Measurements from ENCODE around the gene PLPPR1.

The PLPPR1 gene

GRCh38 chr9:101027733-101028345 lies 688 bp upstream of the PLPPR1 start:
- no peaks in the 10 kb centered on the region for H3K79me2 ChIP-seq (ENCODE audit: low read length)
- peak overlapping the region; percentile 5; the same call in 1 of the 2 replicates for H3K9ac ChIP-seq (ENCODE audit: low read length)
- H3K9me2 ChIP-seq (replicated peaks; ENCODE audit: insufficient read depth, low read length), result no peaks in the 10 kb centered on the region
- no peaks in the 10 kb centered on the region for H4K20me1 ChIP-seq (ENCODE audit: insufficient read depth, low read length)
- no peaks in the 10 kb centered on the region; the same call in 1 of the 2 replicates for H3K27me3 ChIP-seq (replicated peaks; ENCODE audit: insufficient read depth, low read length)
- no peaks in the 10 kb centered on the region for H3K36me3 ChIP-seq (replicated peaks; ENCODE audit: insufficient read depth, low read length)
- no peaks in the 10 kb centered on the region for H3K4me1 ChIP-seq (ENCODE audit: low read length)
- DNase-seq, result no peak
- H3K27ac ChIP-seq (ENCODE audit: low read length), result no peak overlapping the region
- peak overlapping the region; percentile 73 for H3K4me2 ChIP-seq (ENCODE audit: low read depth, low read length)
- H2AFZ ChIP-seq (ENCODE audit: low read length), result peak overlapping the region; percentile 98
- no peaks in the 10 kb centered on the region for H3F3A ChIP-seq (ENCODE audit: insufficient read depth, low read length)
- no peak for TF ChIP-seq EZH2phosphoT487 (IDR thresholded peaks at IDR 0.05; ENCODE audit: low read length)
- no peak for TF ChIP-seq EZH2 (optimal IDR thresholded peaks at IDR 0.05; ENCODE audit: low read depth, low read length)
- TF ChIP-seq CTCF (IDR thresholded peaks at IDR 0.05; ENCODE audit: low read length), result no peak
- H3K9me3 ChIP-seq (replicated peaks; ENCODE audit: insufficient read depth, low read length), result no peaks in the 10 kb centered on the region
- peak overlapping the region; percentile 92 for H3K4me3 ChIP-seq (ENCODE audit: low read length)

GRCh38 chr9:101029315-101030085 lies 973 bp downstream of the PLPPR1 start:
- H3F3A ChIP-seq (ENCODE audit: insufficient read depth, low read length), result no peaks in the 10 kb centered on the region
- peak overlapping the region; percentile 92 for H3K4me3 ChIP-seq (ENCODE audit: low read length)
- H3K27ac ChIP-seq (ENCODE audit: low read length), result no peak overlapping the region
- H3K79me2 ChIP-seq (ENCODE audit: low read length), result no peaks in the 10 kb centered on the region
- H2AFZ ChIP-seq (ENCODE audit: low read length), result peak overlapping the region; percentile 98; the same call in 1 of the 2 replicates
- no peaks in the 10 kb centered on the region for H3K36me3 ChIP-seq (replicated peaks; ENCODE audit: insufficient read depth, low read length)
- peak overlapping the region; percentile 73 for H3K4me2 ChIP-seq (ENCODE audit: low read depth, low read length)
- no peaks in the 10 kb centered on the region for H3K9me2 ChIP-seq (replicated peaks; ENCODE audit: insufficient read depth, low read length)
- DNase-seq, result no peak
- H3K4me1 ChIP-seq (ENCODE audit: low read length), result no peaks in the 10 kb centered on the region
- no peaks in the 10 kb centered on the region for H4K20me1 ChIP-seq (ENCODE audit: insufficient read depth, low read length)
- H3K27me3 ChIP-seq (replicated peaks; ENCODE audit: insufficient read depth, low read length), result no peaks in the 10 kb centered on the region; the same call in 1 of the 2 replicates
- no peak overlapping the region for H3K9ac ChIP-seq (ENCODE audit: low read length)
- H3K9me3 ChIP-seq (replicated peaks; ENCODE audit: insufficient read depth, low read length), result no peaks in the 10 kb centered on the region
- TF ChIP-seq EZH2phosphoT487 (IDR thresholded peaks at IDR 0.05; ENCODE audit: low read length) (no peak), CTCF (IDR thresholded peaks at IDR 0.05; ENCODE audit: low read length) (no peak), EZH2 (optimal IDR thresholded peaks at IDR 0.05; ENCODE audit: low read depth, low read length) (no peak)

GRCh38 chr9:101030086-101030391 lies 1.5 kb downstream of the PLPPR1 start:
- Histone ChIP-seq H3K4me3 (ENCODE audit: low read length) (no peak overlapping the region), H3K27me3 (replicated peaks; ENCODE audit: insufficient read depth, low read length) (no peaks in the 10 kb centered on the region; the same call in 1 of the 2 replicates), H3F3A (ENCODE audit: insufficient read depth, low read length) (no peaks in the 10 kb centered on the region), H3K27ac (ENCODE audit: low read length) (no peak overlapping the region), H3K36me3 (replicated peaks; ENCODE audit: insufficient read depth, low read length) (no peaks in the 10 kb centered on the region), H2AFZ (ENCODE audit: low read length) (no peak overlapping the region), H3K9me3 (replicated peaks; ENCODE audit: insufficient read depth, low read length) (no peaks in the 10 kb centered on the region), H3K9ac (ENCODE audit: low read length) (no peak overlapping the region), H3K4me1 (ENCODE audit: low read length) (no peaks in the 10 kb centered on the region), H3K79me2 (ENCODE audit: low read length) (no peaks in the 10 kb centered on the region), H3K9me2 (replicated peaks; ENCODE audit: insufficient read depth, low read length) (no peaks in the 10 kb centered on the region), H4K20me1 (ENCODE audit: insufficient read depth, low read length) (no peaks in the 10 kb centered on the region), H3K4me2 (ENCODE audit: low read depth, low read length) (no peak overlapping the region)
- no peak for DNase-seq
- no peak for TF ChIP-seq EZH2phosphoT487 (IDR thresholded peaks at IDR 0.05; ENCODE audit: low read length)
- TF ChIP-seq CTCF (IDR thresholded peaks at IDR 0.05; ENCODE audit: low read length), result no peak
- no peak for TF ChIP-seq EZH2 (optimal IDR thresholded peaks at IDR 0.05; ENCODE audit: low read depth, low read length)
